T-helper 1 cell (primary cell): ENCODE measurements around the gene TSLP.

Experiments used
- DNase-seq, 5 donors: peaks; one replicate each; pipeline ENCODE4 v3.0.0-alpha.2; 2012 to 2020

The TSLP gene

GRCh38 chr5:111099058-111099778 is 27.7 kb downstream of the TSLP start:
- DNase-seq: no peak

GRCh38 chr5:111106320-111106948 is 34.9 kb downstream of the TSLP start:
- DNase-seq: no peak

- no peak for DNase-seq
Measured at GRCh38 chr5:111107371-111107770, 35.9 kb downstream of the TSLP start.

DNA sequence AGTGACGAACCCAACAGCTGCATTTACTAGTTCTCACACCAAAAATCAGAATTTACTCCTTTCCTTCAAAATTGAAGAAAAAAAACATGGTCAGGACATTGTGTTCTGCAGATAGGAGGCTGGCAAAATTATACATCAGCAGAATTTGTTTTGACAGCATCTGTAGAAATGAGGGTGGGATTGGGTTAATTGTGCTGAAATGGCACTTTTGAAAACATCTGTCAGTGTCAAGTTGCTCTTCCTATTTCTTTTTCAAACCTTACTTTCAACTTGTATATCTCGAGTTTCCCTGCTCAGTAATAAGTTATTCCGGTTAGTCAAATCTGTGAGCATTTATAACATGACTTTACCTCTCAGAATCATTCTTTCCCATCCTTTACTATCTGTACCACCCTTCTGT is 40.4 kb downstream of the TSLP start:
- DNase-seq: no peak

DNA sequence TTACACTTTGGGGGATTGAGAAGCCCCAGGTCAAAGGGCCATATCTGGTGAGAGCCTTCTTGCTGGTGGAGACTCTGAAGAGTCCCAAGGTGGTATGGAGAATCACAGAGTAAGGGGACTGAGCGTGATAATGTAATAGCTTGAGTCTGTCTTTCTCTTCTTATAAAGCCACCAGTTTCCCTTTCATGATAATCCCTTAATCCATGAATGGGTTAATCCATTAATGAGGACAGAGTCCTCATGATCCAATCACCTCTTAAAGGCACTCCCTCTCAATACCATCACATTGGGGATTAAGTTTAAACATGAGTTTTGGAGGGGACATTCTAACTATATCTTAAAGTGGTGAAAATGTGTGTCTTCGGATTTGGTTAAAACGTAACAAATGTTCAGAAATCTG is 42.2 kb downstream of the TSLP start:
- DNase-seq: no peak

DNA sequence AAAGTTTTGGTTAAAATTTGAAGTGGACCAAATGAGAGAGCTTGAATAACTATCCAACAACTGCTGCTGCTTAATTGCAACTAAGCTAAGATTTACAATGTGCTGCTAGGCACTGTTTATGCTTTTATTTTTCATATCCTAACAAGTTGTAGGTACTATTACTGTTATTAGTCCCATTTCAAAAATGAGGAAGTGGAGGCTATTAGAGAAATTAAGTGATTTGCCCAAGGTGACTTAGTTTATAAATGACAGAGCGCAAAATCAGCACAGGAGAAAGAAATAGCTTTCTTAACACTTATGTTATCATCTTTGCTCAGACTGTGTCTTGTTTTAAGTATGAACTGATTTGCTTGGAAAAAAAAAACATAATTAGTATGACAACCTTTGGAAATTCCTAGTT is 43.7 kb downstream of the TSLP start:
- no peak for DNase-seq

- DNase-seq: no peak
Measured at GRCh38 chr5:111116550-111116949, 45.0 kb downstream of the TSLP start.

DNA sequence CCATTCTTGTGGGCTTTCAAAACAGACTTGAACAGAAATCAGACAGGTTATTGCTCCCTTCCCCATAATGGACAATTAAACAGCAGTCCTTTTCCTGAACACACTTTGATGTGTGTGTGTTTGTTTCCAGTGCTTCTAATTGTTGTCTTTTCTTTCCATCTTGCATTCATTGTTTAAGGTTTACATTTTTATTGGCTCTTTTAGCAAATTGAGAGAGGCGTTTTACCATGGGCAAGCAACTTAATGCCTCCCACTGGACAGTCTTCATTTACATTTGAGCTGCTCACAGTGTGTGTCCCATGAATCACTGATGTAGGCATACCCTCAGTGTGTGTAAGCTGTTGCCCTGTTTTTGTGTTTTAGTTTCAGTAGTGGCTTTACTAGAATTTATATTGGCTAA is 45.6 kb downstream of the TSLP start:
- DNase-seq: no peak

DNA sequence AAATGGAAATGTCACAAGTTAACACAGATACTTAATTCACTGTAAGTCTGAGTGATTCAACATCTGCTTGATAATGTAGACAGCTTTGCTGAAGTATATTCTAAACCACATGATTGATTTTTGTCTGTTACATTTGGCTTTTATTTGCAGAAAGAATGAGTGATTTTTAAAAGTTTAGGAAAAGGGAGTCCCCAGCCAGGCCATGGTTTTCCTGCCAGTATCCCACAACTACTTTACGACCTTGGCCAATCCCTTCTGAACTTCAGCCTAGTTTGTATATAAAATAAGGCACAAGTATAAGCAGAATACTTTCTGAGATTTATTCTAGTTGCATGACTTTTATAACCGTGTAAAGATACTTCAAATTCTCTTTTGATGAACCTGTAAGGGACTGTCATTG is 47.7 kb downstream of the TSLP start:
- no peak for DNase-seq

DNA sequence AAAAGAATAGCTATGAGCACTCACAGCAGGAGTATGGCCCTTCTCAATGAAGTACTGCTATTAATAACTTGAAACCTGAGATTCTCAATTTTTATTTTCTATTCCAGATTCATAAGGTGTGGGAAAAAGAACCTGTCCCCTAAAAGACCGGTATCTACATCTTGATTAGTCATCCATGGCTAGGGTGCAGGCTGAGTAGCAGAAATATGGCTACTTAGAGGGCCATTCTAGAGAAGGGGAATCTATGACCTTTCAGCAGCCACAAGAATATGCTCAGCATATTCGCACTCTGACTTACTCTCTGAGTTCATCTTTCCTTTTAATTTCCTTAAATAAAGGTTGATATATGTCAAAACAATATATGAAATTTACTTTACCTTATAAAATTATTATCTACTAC is 48.3 kb downstream of the TSLP start:
- DNase-seq: no peak

GRCh38 chr5:111120911-111121310 is 49.4 kb downstream of the TSLP start:
- DNase-seq: no peak

GRCh38 chr5:111121926-111122325 is 50.4 kb downstream of the TSLP start:
- no peak for DNase-seq

DNA sequence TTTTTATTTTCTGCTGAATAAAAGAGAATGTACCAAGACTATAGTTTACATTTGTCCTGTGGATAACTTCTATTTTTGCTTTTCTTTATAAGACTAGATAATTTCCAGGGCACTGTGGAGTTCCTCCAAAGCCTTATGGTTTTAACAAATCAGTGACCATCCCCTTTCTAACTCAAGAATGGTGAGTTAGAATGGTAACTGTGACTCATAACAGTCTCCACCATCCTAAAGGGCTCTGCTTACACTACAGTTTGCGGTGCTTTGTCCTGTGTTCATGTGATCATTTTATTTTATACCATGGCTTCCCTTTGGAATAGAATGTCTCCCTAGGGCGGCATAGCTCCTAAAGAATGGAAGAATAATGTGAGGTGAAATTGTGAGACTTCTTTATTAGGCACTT is 50.9 kb downstream of the TSLP start:
- DNase-seq: no peak

GRCh38 chr5:111124793-111125192 is 53.3 kb downstream of the TSLP start:
- no peak for DNase-seq

GRCh38 chr5:111126896-111127295 is 55.4 kb downstream of the TSLP start:
- no peak for DNase-seq
